ENCODE results near the gene SYNDIG1.

Gene SYNDIG1

DNA sequence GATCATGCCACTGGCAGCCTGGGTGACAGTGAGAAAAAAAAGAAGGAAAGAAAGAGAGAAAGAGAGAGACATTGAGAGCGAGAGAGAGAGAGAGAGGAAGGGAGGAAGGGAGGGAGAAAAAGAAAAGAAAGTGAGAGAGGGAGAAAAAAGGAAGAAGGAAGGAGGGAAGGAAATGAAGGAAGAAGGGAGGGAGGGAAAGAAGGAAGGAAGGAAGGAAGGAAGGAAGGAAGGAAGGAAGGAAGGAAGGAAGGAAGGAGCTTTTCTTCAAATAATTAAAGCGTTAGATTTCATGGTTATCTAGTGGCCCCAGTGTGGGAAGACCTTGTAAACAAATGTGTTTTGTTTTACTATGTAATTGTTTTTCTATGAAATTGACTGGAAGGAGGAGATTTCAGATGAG is 170.8 kb downstream of the SYNDIG1 start:
- Histone ChIP-seq H3K4me3 (ENCODE audit: low read depth in 1 of 2, low read length in 1 of 2) (no peak overlapping the region), H3K9me3 (no peaks in the 10 kb centered on the region), H3K4me1 (ENCODE audit: control insufficient read depth in 1 of 2, insufficient read depth in 1 of 2, low read depth in 1 of 2, low read length in 1 of 2) (no peaks in the 10 kb centered on the region), H3K27ac (no peak overlapping the region), H3K27me3 (peaks cover 8% of the 10 kb centered on the region), H3K36me3 (no peaks in the 10 kb centered on the region)
- TF ChIP-seq, protein P1, sequence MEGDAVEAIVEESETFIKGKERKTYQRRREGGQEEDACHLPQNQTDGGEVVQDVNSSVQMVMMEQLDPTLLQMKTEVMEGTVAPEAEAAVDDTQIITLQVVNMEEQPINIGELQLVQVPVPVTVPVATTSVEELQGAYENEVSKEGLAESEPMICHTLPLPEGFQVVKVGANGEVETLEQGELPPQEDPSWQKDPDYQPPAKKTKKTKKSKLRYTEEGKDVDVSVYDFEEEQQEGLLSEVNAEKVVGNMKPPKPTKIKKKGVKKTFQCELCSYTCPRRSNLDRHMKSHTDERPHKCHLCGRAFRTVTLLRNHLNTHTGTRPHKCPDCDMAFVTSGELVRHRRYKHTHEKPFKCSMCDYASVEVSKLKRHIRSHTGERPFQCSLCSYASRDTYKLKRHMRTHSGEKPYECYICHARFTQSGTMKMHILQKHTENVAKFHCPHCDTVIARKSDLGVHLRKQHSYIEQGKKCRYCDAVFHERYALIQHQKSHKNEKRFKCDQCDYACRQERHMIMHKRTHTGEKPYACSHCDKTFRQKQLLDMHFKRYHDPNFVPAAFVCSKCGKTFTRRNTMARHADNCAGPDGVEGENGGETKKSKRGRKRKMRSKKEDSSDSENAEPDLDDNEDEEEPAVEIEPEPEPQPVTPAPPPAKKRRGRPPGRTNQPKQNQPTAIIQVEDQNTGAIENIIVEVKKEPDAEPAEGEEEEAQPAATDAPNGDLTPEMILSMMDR (IDR thresholded peaks at IDR 0.05) = no peak

DNA sequence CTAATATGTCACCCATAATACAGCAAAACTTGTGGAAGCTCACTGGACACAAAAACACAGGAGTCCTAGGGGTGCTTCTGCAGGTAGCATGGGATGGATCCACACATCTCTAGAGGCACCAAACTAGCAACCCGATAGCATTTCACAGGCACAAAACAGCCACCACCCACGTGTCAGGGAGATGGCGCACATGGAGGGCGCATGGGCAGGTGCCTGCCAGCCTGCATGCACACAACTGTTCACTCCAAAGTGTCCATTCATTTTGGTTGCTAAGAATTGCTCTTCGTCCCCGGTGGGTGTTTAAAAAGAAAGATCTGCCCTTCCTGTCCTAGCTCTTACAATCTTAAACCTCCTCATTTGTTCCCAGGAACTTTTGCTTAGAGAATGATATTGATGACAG is 171.3 kb downstream of the SYNDIG1 start:
- Histone ChIP-seq H3K27ac (no peak overlapping the region), H3K4me1 (ENCODE audit: control insufficient read depth in 1 of 2, insufficient read depth in 1 of 2, low read depth in 1 of 2, low read length in 1 of 2) (no peaks in the 10 kb centered on the region), H3K9me3 (no peaks in the 10 kb centered on the region), H3K27me3 (peaks cover 4% of the 10 kb centered on the region), H3K4me3 (ENCODE audit: low read depth in 1 of 2, low read length in 1 of 2) (no peak overlapping the region), H3K36me3 (no peaks in the 10 kb centered on the region)
- TF ChIP-seq, protein P1 (IDR thresholded peaks at IDR 0.05) = no peak

DNA sequence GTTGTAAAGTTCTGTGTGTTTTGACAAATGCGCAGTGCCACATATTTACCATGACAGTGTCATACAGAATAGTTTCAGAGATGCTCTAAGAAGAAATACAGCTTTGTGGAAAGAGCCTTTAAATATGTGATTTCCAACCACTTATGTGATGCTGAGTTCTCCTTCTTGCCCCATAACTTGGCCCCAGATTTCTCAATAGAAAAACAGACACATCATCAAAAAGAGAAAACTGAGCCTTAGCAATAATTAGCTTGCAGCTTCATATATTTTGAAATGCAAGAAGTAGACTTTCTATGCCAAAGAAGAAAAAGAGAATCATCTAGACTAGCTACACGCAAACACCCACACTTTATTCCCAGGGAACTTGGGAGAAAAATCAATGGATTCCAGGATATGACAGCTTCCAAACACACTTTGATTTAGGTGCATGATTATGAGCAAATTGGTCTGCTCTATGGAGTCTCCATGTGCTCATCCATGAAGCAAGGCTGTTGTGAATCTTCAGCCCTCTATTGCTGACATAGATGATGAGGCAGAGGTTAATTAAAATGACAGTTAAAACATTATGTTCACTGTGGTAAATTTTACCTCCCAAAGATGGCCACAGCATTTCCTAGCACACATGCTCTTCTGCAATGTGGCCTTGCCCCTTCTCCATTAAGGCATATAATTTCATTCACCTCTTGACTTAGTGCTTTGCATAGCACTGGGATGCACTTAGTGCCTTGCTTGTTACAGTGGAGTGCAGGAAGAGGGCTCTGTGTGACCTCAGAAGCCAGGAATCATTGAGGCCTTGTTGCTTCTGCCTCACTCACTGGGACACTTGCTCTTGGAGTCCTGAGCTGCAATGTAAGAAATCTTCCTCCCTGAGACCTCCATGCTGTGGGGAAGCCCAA is 174.6 kb downstream of the SYNDIG1 start:
- no peaks in the 10 kb centered on the region for H3K36me3 ChIP-seq
- no peak overlapping the region for H3K4me3 ChIP-seq (ENCODE audit: low read depth in 1 of 2, low read length in 1 of 2)
- TF ChIP-seq, protein P1 (IDR thresholded peaks at IDR 0.05) = no peak
- H3K27me3 ChIP-seq = no peaks in the 10 kb centered on the region
- no peaks in the 10 kb centered on the region for H3K4me1 ChIP-seq (ENCODE audit: control insufficient read depth in 1 of 2, insufficient read depth in 1 of 2, low read depth in 1 of 2, low read length in 1 of 2)
- H3K27ac ChIP-seq = no peak overlapping the region
- no peaks in the 10 kb centered on the region for H3K9me3 ChIP-seq

DNA sequence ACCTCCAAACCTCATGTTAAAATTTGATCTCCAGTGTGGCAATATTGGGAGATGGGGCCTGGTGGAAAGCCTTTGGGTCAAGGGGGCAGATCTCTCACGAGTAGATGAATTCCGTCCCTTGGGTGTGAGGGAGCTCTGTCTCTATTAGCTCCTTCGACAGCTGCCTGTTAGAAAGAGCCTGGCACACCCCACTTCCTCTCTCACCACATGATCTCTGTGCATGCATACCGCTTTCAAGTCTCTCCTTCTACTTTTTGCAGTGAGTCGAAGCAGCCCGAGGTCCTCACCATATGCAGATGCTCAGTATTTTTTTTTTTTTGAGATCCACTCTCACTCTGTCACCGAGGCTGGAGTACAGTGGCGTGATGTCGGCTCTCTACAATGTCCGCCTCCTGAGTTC is 176.9 kb downstream of the SYNDIG1 start:
- TF ChIP-seq, protein P1 (IDR thresholded peaks at IDR 0.05) = no peak
- Histone ChIP-seq H3K27ac (no peak overlapping the region), H3K27me3 (no peaks in the 10 kb centered on the region), H3K36me3 (no peaks in the 10 kb centered on the region), H3K4me1 (ENCODE audit: control insufficient read depth in 1 of 2, insufficient read depth in 1 of 2, low read depth in 1 of 2, low read length in 1 of 2) (no peaks in the 10 kb centered on the region), H3K9me3 (no peaks in the 10 kb centered on the region), H3K4me3 (ENCODE audit: low read depth in 1 of 2, low read length in 1 of 2) (no peak overlapping the region)

DNA sequence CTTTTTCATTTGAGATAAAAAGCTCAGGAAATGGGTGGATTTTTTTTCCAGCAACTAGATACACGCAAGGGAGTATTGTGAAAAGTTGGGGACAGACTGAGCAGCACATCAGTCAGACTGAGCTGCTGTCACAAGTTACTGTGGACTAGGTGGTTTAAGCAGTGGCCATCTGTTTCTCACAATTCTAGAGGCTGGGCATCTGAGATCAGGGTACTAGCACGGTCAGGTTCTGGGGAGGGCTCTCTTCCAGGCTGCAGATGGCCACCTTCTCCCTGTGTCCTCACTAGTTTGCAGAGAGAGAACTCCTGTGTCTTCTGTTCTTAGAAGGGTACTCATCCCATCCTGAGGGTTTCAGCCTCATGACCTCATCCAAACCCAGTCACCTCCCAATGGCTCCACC is 178.3 kb downstream of the SYNDIG1 start:
- TF ChIP-seq, protein P1 (IDR thresholded peaks at IDR 0.05) = no peak
- Histone ChIP-seq H3K4me1 (ENCODE audit: control insufficient read depth in 1 of 2, insufficient read depth in 1 of 2, low read depth in 1 of 2, low read length in 1 of 2) (no peaks in the 10 kb centered on the region), H3K36me3 (no peaks in the 10 kb centered on the region), H3K4me3 (ENCODE audit: low read depth in 1 of 2, low read length in 1 of 2) (no peak overlapping the region), H3K27me3 (no peaks in the 10 kb centered on the region), H3K9me3 (no peaks in the 10 kb centered on the region), H3K27ac (no peak overlapping the region)

Measured in neutrophil (primary cell).